Measurements from ENCODE around the gene NMNAT2. TPM values are rescaled to one million over a fixed set of nuclear protein-coding genes. Genes with fewer than 3 reads are reported as not detected.

The NMNAT2 gene
- total RNA-seq, 1 donor from 2014 or later = 0.52 TPM

- no peak for TF ChIP-seq CTCF (conservative IDR thresholded peaks at IDR 0.05; ENCODE audit: low read depth, low read length)
- DNase-seq (ENCODE audit: low read depth) = no peak
Observed at GRCh38 chr1:183222909-183223308, 195.3 kb downstream of the NMNAT2 start.

GRCh38 chr1:183219616-183220009 lies 198.6 kb downstream of the NMNAT2 start:
- DNase-seq (ENCODE audit: low read depth) = no peak
- no peak for TF ChIP-seq CTCF (conservative IDR thresholded peaks at IDR 0.05; ENCODE audit: low read depth, low read length)
- H3K4me3 ChIP-seq (ENCODE audit: low read depth, low read length) = no peak overlapping the region

More at GRCh38 chr1:183222909-183223308, 195.3 kb downstream of the NMNAT2 start:
- no peak overlapping the region for H3K4me3 ChIP-seq (ENCODE audit: low read depth, low read length)

- DNase-seq (ENCODE audit: low read depth) = no peak
- no peak for TF ChIP-seq CTCF (conservative IDR thresholded peaks at IDR 0.05; ENCODE audit: low read depth, low read length)
- no peak overlapping the region for H3K4me3 ChIP-seq (ENCODE audit: low read depth, low read length)
Observed at GRCh38 chr1:183218971-183219615, 199.1 kb downstream of the NMNAT2 start.

- no peak for DNase-seq (ENCODE audit: low read depth)
- H3K4me3 ChIP-seq (ENCODE audit: low read depth, low read length) = no peak overlapping the region
- no peak for TF ChIP-seq CTCF (conservative IDR thresholded peaks at IDR 0.05; ENCODE audit: low read depth, low read length)
Observed at GRCh38 chr1:183218027-183218618, 200.1 kb downstream of the NMNAT2 start.

- no peak for DNase-seq (ENCODE audit: low read depth)
- TF ChIP-seq CTCF (conservative IDR thresholded peaks at IDR 0.05; ENCODE audit: low read depth, low read length) = no peak
Observed at GRCh38 chr1:183215936-183216335, 202.2 kb downstream of the NMNAT2 start.

GRCh38 chr1:183215076-183215720 lies 203.0 kb downstream of the NMNAT2 start:
- no peak for TF ChIP-seq CTCF (conservative IDR thresholded peaks at IDR 0.05; ENCODE audit: low read depth, low read length)
- H3K4me3 ChIP-seq (ENCODE audit: low read depth, low read length) = no peak overlapping the region
- no peak for DNase-seq (ENCODE audit: low read depth)

More at GRCh38 chr1:183215936-183216335, 202.2 kb downstream of the NMNAT2 start:
- no peak overlapping the region for H3K4me3 ChIP-seq (ENCODE audit: low read depth, low read length)

Data from epithelial cell of proximal tubule (primary cell).